ENCODE measurements around the gene BTBD19. TPM values are rescaled to one million over a fixed set of nuclear protein-coding genes. Genes with fewer than 3 reads are reported as not detected.

BTBD19 gene
- total and polyA plus RNA-seq, 2 donors (not counting 1 experiment from before 2014, with no cell fraction given): 0.75 to 2.3 TPM

DNA sequence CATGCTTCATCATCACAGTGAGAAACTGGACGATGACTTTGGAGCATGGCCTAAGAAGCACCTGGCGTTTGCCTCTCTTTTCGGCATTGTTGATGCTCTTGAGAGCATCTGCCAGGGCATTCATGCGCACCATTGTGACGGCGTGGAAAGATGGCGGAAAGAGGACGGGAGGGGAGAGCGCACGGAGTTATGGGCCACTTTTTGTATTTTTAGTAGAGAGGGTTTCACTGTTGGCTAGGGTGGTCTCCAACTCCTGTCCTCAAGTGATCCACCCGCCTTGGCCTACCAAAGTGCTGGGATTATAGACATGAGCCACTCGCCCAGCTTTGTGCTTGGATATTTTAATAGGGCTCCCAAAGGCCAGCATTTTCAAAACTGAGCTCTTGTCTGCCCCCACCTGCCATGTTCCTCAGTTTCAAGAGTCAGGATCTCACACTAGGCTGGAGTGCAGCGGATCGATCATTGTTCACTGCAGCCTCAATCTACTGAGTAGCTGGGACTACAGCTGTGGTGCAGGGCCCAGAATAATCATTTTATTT lies 27.7 kb upstream of the BTBD19 start:
- no peak overlapping the region for H3K27ac ChIP-seq (ENCODE audit: low read length in 2 of 2)
- peaks cover 0 to 54% of the 10 kb centered on the region in 2 experiments for H3K36me3 ChIP-seq (replicated peaks in 1 of 2; ENCODE audit: control extremely low read depth in 1 of 2, control insufficient read depth in 1 of 2, extremely low read depth in 1 of 2, insufficient read depth in 2 of 2, low read length in 1 of 2)
- no peak overlapping the region for H2AFZ ChIP-seq (ENCODE audit: insufficient read depth, low read depth, low read length, poor library complexity, severe bottlenecking)
- no peak for TF ChIP-seq EZH2 (IDR thresholded peaks at IDR 0.05; ENCODE audit: borderline replicate concordance, insufficient read depth, low read depth, low read length, poor library complexity, severe bottlenecking)
- TF ChIP-seq, protein P1, sequence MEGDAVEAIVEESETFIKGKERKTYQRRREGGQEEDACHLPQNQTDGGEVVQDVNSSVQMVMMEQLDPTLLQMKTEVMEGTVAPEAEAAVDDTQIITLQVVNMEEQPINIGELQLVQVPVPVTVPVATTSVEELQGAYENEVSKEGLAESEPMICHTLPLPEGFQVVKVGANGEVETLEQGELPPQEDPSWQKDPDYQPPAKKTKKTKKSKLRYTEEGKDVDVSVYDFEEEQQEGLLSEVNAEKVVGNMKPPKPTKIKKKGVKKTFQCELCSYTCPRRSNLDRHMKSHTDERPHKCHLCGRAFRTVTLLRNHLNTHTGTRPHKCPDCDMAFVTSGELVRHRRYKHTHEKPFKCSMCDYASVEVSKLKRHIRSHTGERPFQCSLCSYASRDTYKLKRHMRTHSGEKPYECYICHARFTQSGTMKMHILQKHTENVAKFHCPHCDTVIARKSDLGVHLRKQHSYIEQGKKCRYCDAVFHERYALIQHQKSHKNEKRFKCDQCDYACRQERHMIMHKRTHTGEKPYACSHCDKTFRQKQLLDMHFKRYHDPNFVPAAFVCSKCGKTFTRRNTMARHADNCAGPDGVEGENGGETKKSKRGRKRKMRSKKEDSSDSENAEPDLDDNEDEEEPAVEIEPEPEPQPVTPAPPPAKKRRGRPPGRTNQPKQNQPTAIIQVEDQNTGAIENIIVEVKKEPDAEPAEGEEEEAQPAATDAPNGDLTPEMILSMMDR (IDR thresholded peaks at IDR 0.05): no peak
- H3K27me3 Mint-ChIP-seq: no peaks in the 10 kb centered on the region
- POLR2A ChIA-PET: interaction anchor here (0.7 kb wide), 1 partner anchor 17 kb away, joined by 3 read pairs; no protein-coding TSS in a partner anchor
- H3K4me3 Mint-ChIP-seq: no peak overlapping the region
- ATAC-seq (ENCODE audit: low read depth) (no peak), DNase-seq (no peak)
- H3K9ac ChIP-seq (ENCODE audit: low read length): no peak overlapping the region
- H4K20me1 ChIP-seq (ENCODE audit: control insufficient read depth, insufficient read depth, low read length, poor library complexity, severe bottlenecking): peaks cover 38% of the 10 kb centered on the region
- H3K4me3 ChIP-seq (ENCODE audit: control extremely low read depth in 1 of 5, extremely low read depth in 1 of 5, insufficient read depth in 1 of 5, low read depth in 2 of 5, low read length in 4 of 5): no peak overlapping the region
- CTCF ChIA-PET: interaction anchor here (0.5 to 0.8 kb wide), 2 partner anchors 9 to 180 kb away, joined by 3 to 4 read pairs; no protein-coding TSS in a partner anchor
- no peaks in the 10 kb centered on the region for H3K79me2 ChIP-seq (ENCODE audit: control insufficient read depth, insufficient read depth, low read length)
- peaks cover 35 to 46% of the 10 kb centered on the region in 2 donors for H3K4me1 ChIP-seq (ENCODE audit: control insufficient read depth in 2 of 2, insufficient read depth in 2 of 2, low read length in 2 of 2)
- no peak overlapping the region for H3K4me2 ChIP-seq (replicated peaks; ENCODE audit: low read depth, low read length, poor library complexity, severe bottlenecking)
- peaks cover 51% of the 10 kb centered on the region for H3K4me1 Mint-ChIP-seq
- no peak overlapping the region for H3K27ac Mint-ChIP-seq
- no peaks in the 10 kb centered on the region for H3K27me3 ChIP-seq (replicated peaks in 1 of 4; ENCODE audit: control extremely low read depth in 1 of 4, control insufficient read depth in 3 of 4, insufficient read depth in 4 of 4, low read length in 3 of 4)
- H3K9me3 ChIP-seq (ENCODE audit: control extremely low read depth in 1 of 3, control insufficient read depth in 2 of 3, insufficient read depth in 1 of 3, low read length in 2 of 3): no peaks in the 10 kb centered on the region
- WGBS (ENCODE audit: insufficient coverage): 94% methylated on average over 14 of the region's 14 CpGs
- H3K9me3 Mint-ChIP-seq (ENCODE audit: insufficient read depth): no peaks in the 10 kb centered on the region
- intact Hi-C loops (cut with micrococcal nuclease): no loop called here

DNA sequence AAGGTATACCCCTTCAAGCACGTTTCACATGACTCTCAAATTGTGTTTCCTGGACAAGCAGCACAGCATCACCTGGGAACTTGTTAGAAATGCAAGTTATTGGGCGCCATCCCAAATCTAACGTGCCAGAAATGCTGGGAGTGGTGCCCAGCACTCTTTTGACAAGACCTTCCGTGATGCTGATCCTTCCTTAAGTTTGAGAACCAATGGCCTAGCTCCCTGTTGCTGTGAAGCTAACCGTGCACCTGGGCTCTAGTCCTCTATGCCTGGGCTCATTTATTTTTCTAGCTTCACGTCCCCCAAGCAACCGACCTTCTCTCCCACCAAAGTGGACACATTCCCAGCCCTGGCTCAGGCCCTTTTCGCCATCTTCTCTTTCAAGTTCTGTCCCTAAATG lies 24.6 kb upstream of the BTBD19 start:
- TF ChIP-seq EZH2 (IDR thresholded peaks at IDR 0.05; ENCODE audit: borderline replicate concordance, insufficient read depth, low read depth, low read length, poor library complexity, severe bottlenecking): no peak
- TF ChIP-seq, protein P1 (IDR thresholded peaks at IDR 0.05): no peak
- no peaks in the 10 kb centered on the region for H3K9me3 Mint-ChIP-seq (ENCODE audit: insufficient read depth)
- peak overlapping the region; percentile 82 for H3K4me3 Mint-ChIP-seq
- Histone ChIP-seq H3K79me2 (ENCODE audit: control insufficient read depth, insufficient read depth, low read length) (no peaks in the 10 kb centered on the region), H3K4me2 (replicated peaks; ENCODE audit: low read depth, low read length, poor library complexity, severe bottlenecking) (peak overlapping the region; percentile 90), H2AFZ (ENCODE audit: insufficient read depth, low read depth, low read length, poor library complexity, severe bottlenecking) (peak overlapping the region; percentile 85), H3K27me3 (replicated peaks in 1 of 4; ENCODE audit: control extremely low read depth in 1 of 4, control insufficient read depth in 3 of 4, insufficient read depth in 4 of 4, low read length in 3 of 4) (no peaks in the 10 kb centered on the region), H3K4me3 (ENCODE audit: control extremely low read depth in 1 of 5, extremely low read depth in 1 of 5, insufficient read depth in 1 of 5, low read depth in 2 of 5, low read length in 4 of 5) (peak overlapping the region in 4 of 5 experiments; percentile 38 to 69 (median 56)), H3K9me3 (ENCODE audit: control extremely low read depth in 1 of 3, control insufficient read depth in 2 of 3, insufficient read depth in 1 of 3, low read length in 2 of 3) (no peaks in the 10 kb centered on the region), H3K36me3 (replicated peaks in 1 of 2; ENCODE audit: control extremely low read depth in 1 of 2, control insufficient read depth in 1 of 2, extremely low read depth in 1 of 2, insufficient read depth in 2 of 2, low read length in 1 of 2) (peaks cover 0 to 25% of the 10 kb centered on the region in 2 experiments), H4K20me1 (ENCODE audit: control insufficient read depth, insufficient read depth, low read length, poor library complexity, severe bottlenecking) (peaks cover 10% of the 10 kb centered on the region), H3K27ac (ENCODE audit: low read length in 2 of 2) (peak overlapping the region; percentile 40 to 58), H3K4me1 (ENCODE audit: control insufficient read depth in 2 of 2, insufficient read depth in 2 of 2, low read length in 2 of 2) (peaks cover 25 to 34% of the 10 kb centered on the region in 2 donors), H3K9ac (ENCODE audit: low read length) (peak overlapping the region; percentile 64)
- no peak for ATAC-seq (ENCODE audit: low read depth)
- WGBS (ENCODE audit: insufficient coverage): 57% methylated on average over 8 of the region's 8 CpGs
- peak overlapping the region; percentile 83 for H3K27ac Mint-ChIP-seq
- intact Hi-C loops (cut with micrococcal nuclease): no loop called here
- DNase-seq: no peak
- H3K4me1 Mint-ChIP-seq: peaks cover 36% of the 10 kb centered on the region
- no peaks in the 10 kb centered on the region for H3K27me3 Mint-ChIP-seq
- CTCF ChIA-PET: interaction anchor here (0.9 to 5.5 kb wide), 10 partner anchors 8 to 228 kb away, joined by 3 to 44 read pairs (median 8); partner anchors contain the start of genes HECTD3, PLK3, RNU5D-1 and RPS8
- POLR2A ChIA-PET: interaction anchor here (0.6 to 3.1 kb wide), 7 partner anchors 8 to 227 kb away, joined by 3 to 25 read pairs (median 4); partner anchors contain the start of genes HECTD3 and RPS8
